Right lobe of liver (tissue), 6 donors: Measurements from ENCODE around the gene RFX6. TPM values are rescaled to one million over a fixed set of nuclear protein-coding genes. Genes with fewer than 3 reads are reported as not detected.

ENCODE experiments used
- ATAC-seq, 4 donors: fragments of 200-7000 bp; cut with Tn5 transposase; one replicate each; pipeline ENCODE4 v1.9.1; 2020; ENCODE audit warnings: mild to moderate bottlenecking in 4 of 4, moderate library complexity in 4 of 4
- DNase-seq, 3 donors: peaks; one replicate each; pipeline ENCODE4 v3.0.0-alpha.2; 2020
- H3K27ac ChIP-seq, 3 donors: fragments of 200-600 bp; one replicate each; pipeline ENCODE4 v1.8.0; 2022
- H3K27me3 ChIP-seq, 2 donors: fragments of 200-600 bp; one replicate each; pipeline ENCODE4 v1.8.0; 2022
- H3K36me3 ChIP-seq, 4 donors: fragments of 200-600 bp; sonication (generic) in 1 of 4; one replicate each; pipeline versions ENCODE4 v1.5.1 to v1.8.0; 2017 to 2022; ENCODE audit warnings: control low read depth in 1 of 4
- H3K4me1 ChIP-seq, 4 donors: fragments of 200-600 bp; sonication (generic) in 1 of 4; one replicate each; pipeline versions ENCODE4 v1.5.1 to v1.8.0; 2017 to 2022; ENCODE audit warnings: control low read depth in 1 of 4
- H3K4me3 ChIP-seq, 3 donors: fragments of 200-600 bp; one replicate each; pipeline ENCODE4 v1.8.0; 2022
- H3K9me3 ChIP-seq, 4 donors: fragments of 200-600 bp; sonication (generic) in 1 of 4; one replicate each; pipeline versions ENCODE4 v1.5.1 to v1.8.0; 2017 to 2022; ENCODE audit warnings: control low read depth in 1 of 4
- CTCF ChIP-seq, 4 donors: fragments of 200-600 bp in 3 of 4; fragments of 450-650 bp in 1 of 4; IDR thresholded peaks; one replicate each; pipeline versions ENCODE4 v1.5.1 to v1.8.0; 2016 to 2022; ENCODE audit warnings: antibody characterized with exemption in 4 of 4, mild to moderate bottlenecking in 2 of 4
- POLR2A ChIP-seq: fragments of 450-650 bp; IDR thresholded peaks from one replicate; pipeline ENCODE4 v1.6.1; 2017; ENCODE audit warnings: antibody characterized with exemption, mild to moderate bottlenecking
- WGBS: methylation state at CpG from one replicate; pipeline ENCODE4 v1.1.6; 2018; ENCODE audit warnings: low coverage, low lambda C conversion rate; ENCODE audit not compliant: insufficient coverage; ENCODE audit errors: missing lambda C conversion rate; 5-methylcytosine and 5-hydroxymethylcytosine counted together
- intact Hi-C, 2 donors: fragments of 100-400 bp; cut with DNase I; formaldehyde crosslinking; loops; one replicate each; pipeline versions ENCODE4 v1.11.2 to v1.14.1; 2022
- total RNA-seq, 6 experiments: library from RNA; depleted of rRNA in 2 of 6; stranded (reverse); fragments of >200 nt in 2 of 6; fragmentation: NEBNext Ultra II Directional in 3 of 6; extraction: Animal tissue kit (Norgen Biotek cat#: 25700) in 3 of 6; gene quantifications; one replicate each; pipeline versions ENCODE4 v1.1.0 to v1.2.4, GENCODE V29; 2016 to 2023
- donor health status: DM: no; HTN: yes; CAD: no.
- donor health status: DM: no; HTN: no; CAD: no.
- donor health status: DM: no; HTN: no; CAD: no.
- donor health status: DM: no; HTN: yes; CAD: no.
- donor health status: DM: no; HTN: yes; CAD: no.

The RFX6 gene
- total RNA-seq, 6 experiments from 2014 or later, result not detected

- TF ChIP-seq POLR2A (no peak), CTCF (IDR thresholded peaks at IDR 0.05) (no peak)
- no peak for ATAC-seq
- WGBS, result 49% methylated on average over 6 of the region's 6 CpGs
Observed at GRCh38 chr6:116928677-116929076, 51.6 kb downstream of the RFX6 start.

GRCh38 chr6:116929825-116930224 lies 52.8 kb downstream of the RFX6 start:
- H3K27me3 ChIP-seq, result no peaks in the 10 kb centered on the region
- no peak overlapping the region for H3K27ac ChIP-seq
- no peak for TF ChIP-seq CTCF (IDR thresholded peaks at IDR 0.05)
- no peak for TF ChIP-seq POLR2A
- no peaks in the 10 kb centered on the region for H3K36me3 ChIP-seq
- DNase-seq, result no peak
- intact Hi-C loops, result no loop called here
- peaks cover 0 to 5% (median 0%) of the 10 kb centered on the region in 4 donors for H3K4me1 ChIP-seq
- no peak for ATAC-seq
- WGBS, result 79% methylated on average over 1 of the region's 1 CpG
- H3K4me3 ChIP-seq, result no peak overlapping the region
- no peaks in the 10 kb centered on the region for H3K9me3 ChIP-seq

More at GRCh38 chr6:116928677-116929076, 51.6 kb downstream of the RFX6 start:
- Histone ChIP-seq H3K27me3 (no peaks in the 10 kb centered on the region), H3K4me3 (no peak overlapping the region), H3K36me3 (no peaks in the 10 kb centered on the region), H3K9me3 (no peaks in the 10 kb centered on the region), H3K4me1 (peaks cover 0 to 16% (median 3%) of the 10 kb centered on the region in 4 donors), H3K27ac (no peak overlapping the region)
- intact Hi-C loops, result no loop called here
- no peak for DNase-seq

- Histone ChIP-seq H3K27me3 (no peaks in the 10 kb centered on the region), H3K4me3 (no peak overlapping the region), H3K4me1 (no peaks in the 10 kb centered on the region), H3K27ac (no peak overlapping the region), H3K9me3 (no peaks in the 10 kb centered on the region), H3K36me3 (no peaks in the 10 kb centered on the region)
- no peak for DNase-seq
- no peak for ATAC-seq
- TF ChIP-seq CTCF (IDR thresholded peaks at IDR 0.05) (no peak), POLR2A (no peak)
- intact Hi-C loops, result no loop called here
Observed at GRCh38 chr6:116931456-116931855, 54.4 kb downstream of the RFX6 start.

GRCh38 chr6:116932496-116932895 lies 55.5 kb downstream of the RFX6 start:
- TF ChIP-seq POLR2A (no peak), CTCF (IDR thresholded peaks at IDR 0.05) (no peak)
- no peaks in the 10 kb centered on the region for H3K27me3 ChIP-seq
- H3K36me3 ChIP-seq, result no peaks in the 10 kb centered on the region
- no peak for ATAC-seq
- H3K27ac ChIP-seq, result no peak overlapping the region
- no peak for DNase-seq
- intact Hi-C loops, result no loop called here
- WGBS, result 71% methylated on average over 1 of the region's 1 CpG
- H3K4me1 ChIP-seq, result no peaks in the 10 kb centered on the region
- no peak overlapping the region for H3K4me3 ChIP-seq
- H3K9me3 ChIP-seq, result no peaks in the 10 kb centered on the region

GRCh38 chr6:116933485-116933884 lies 56.4 kb downstream of the RFX6 start:
- WGBS, result 0% methylated on average over 2 of the region's 2 CpGs
- Histone ChIP-seq H3K27me3 (no peaks in the 10 kb centered on the region), H3K4me1 (no peaks in the 10 kb centered on the region), H3K36me3 (no peaks in the 10 kb centered on the region), H3K4me3 (no peak overlapping the region), H3K27ac (no peak overlapping the region), H3K9me3 (no peaks in the 10 kb centered on the region)
- ATAC-seq (peak; percentile 66 to 88 (median 79)), DNase-seq (no peak)
- intact Hi-C loops, result no loop called here
- TF ChIP-seq CTCF (IDR thresholded peaks at IDR 0.05) (no peak), POLR2A (no peak)
